ENCODE data around the gene TDP1.

TDP1 gene

GRCh38 chr14:89922031-89922907, 33.5 kb upstream of the TDP1 start:
- no peak for TF ChIP-seq POLR2AphosphoS5 (IDR thresholded peaks at IDR 0.05; ENCODE audit: low read depth, low read length)
- TF ChIP-seq TAF1 (IDR thresholded peaks at IDR 0.05; ENCODE audit: borderline replicate concordance, insufficient read depth, low read length): no peak
- no peak for TF ChIP-seq REST (IDR thresholded peaks at IDR 0.05; ENCODE audit: insufficient read depth in 1 of 2, low read depth in 2 of 2, low read length in 2 of 2)
- TF ChIP-seq SIN3A (IDR thresholded peaks at IDR 0.05; ENCODE audit: borderline replicate concordance, insufficient read depth, low read length): no peak
- no peak for TF ChIP-seq FOXP2 (optimal IDR thresholded peaks at IDR 0.05; ENCODE audit: borderline replicate concordance, extremely low read depth, extremely low read length, insufficient read depth)

GRCh38 chr14:89924268-89924667, 31.5 kb upstream of the TDP1 start:
- no peak for TF ChIP-seq REST (IDR thresholded peaks at IDR 0.05; ENCODE audit: insufficient read depth in 1 of 2, low read depth in 2 of 2, low read length in 2 of 2)
- TF ChIP-seq FOXP2 (optimal IDR thresholded peaks at IDR 0.05; ENCODE audit: borderline replicate concordance, extremely low read depth, extremely low read length, insufficient read depth): no peak
- no peak for TF ChIP-seq SIN3A (IDR thresholded peaks at IDR 0.05; ENCODE audit: borderline replicate concordance, insufficient read depth, low read length)
- no peak for TF ChIP-seq POLR2AphosphoS5 (IDR thresholded peaks at IDR 0.05; ENCODE audit: low read depth, low read length)
- TF ChIP-seq TAF1 (IDR thresholded peaks at IDR 0.05; ENCODE audit: borderline replicate concordance, insufficient read depth, low read length): no peak

DNA sequence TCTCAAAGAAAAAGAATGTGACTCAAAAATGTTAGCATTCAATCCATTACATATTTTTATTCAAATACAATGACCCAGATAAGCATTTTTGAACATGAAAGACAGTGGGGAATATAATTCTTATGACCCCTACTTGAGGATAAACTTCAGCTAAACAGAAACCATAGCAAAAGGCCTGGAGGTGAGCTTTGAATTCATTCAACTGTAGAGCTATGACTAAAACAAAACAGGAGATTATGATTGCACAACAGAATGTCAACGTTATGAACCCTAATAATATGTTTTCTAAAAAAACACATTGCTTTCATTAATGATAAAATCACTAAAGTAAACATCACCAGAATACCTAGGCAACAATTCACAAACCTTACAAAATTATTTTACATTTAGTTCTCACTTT, 29.0 kb upstream of the TDP1 start:
- no peak for TF ChIP-seq REST (IDR thresholded peaks at IDR 0.05; ENCODE audit: insufficient read depth in 1 of 2, low read depth in 2 of 2, low read length in 2 of 2)
- no peak for TF ChIP-seq FOXP2 (optimal IDR thresholded peaks at IDR 0.05; ENCODE audit: borderline replicate concordance, extremely low read depth, extremely low read length, insufficient read depth)
- TF ChIP-seq POLR2AphosphoS5 (IDR thresholded peaks at IDR 0.05; ENCODE audit: low read depth, low read length): no peak
- TF ChIP-seq TAF1 (IDR thresholded peaks at IDR 0.05; ENCODE audit: borderline replicate concordance, insufficient read depth, low read length): no peak
- TF ChIP-seq SIN3A (IDR thresholded peaks at IDR 0.05; ENCODE audit: borderline replicate concordance, insufficient read depth, low read length): no peak

DNA sequence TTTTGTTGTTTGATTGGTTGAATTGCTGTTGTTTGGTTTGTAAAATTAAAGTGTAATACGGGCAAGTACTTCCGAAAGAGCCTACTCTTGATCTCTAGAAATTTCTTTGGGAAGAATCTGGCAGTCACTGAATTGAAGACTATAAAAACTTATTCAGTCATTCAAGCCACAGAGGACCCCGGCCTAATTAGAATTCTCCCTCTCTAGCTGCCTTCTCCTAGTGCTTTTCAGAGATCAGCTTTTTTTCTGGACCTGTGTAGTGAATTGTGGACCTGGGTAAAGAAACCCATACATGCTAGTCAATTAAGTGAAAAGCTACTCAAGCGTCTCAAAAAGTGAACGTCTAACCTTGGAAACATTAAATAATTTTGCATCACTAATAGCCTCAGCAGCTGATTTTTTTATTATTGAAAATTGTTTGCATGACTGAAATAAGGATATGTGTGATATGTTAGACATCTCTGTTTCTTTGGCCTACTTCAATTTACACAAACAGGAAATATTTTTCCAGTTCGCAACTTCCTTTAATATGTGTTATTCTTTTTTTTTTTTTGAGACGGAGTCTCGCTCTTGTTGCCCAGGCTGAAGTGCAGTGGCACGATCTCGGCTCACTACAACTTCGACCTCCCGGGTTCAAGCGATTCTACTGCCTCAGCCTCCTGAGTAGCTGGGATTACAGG, 28.4 kb upstream of the TDP1 start:
- TF ChIP-seq SIN3A (IDR thresholded peaks at IDR 0.05; ENCODE audit: borderline replicate concordance, insufficient read depth, low read length) (no peak), POLR2AphosphoS5 (IDR thresholded peaks at IDR 0.05; ENCODE audit: low read depth, low read length) (no peak), FOXP2 (optimal IDR thresholded peaks at IDR 0.05; ENCODE audit: borderline replicate concordance, extremely low read depth, extremely low read length, insufficient read depth) (no peak), REST (IDR thresholded peaks at IDR 0.05; ENCODE audit: insufficient read depth in 1 of 2, low read depth in 2 of 2, low read length in 2 of 2) (no peak), TAF1 (IDR thresholded peaks at IDR 0.05; ENCODE audit: borderline replicate concordance, insufficient read depth, low read length) (no peak)

All from PFSK-1 (cell line).